LoVo (cell line): Measurements from ENCODE around the gene TGFA.
A peak's percentile ranks its signal among the peaks of the same experiment; 100 is the strongest.

Source experiments
- DNase-seq: peaks from one replicate; pipeline ENCODE4 v3.0.0-alpha.2; 2016; ENCODE audit warnings: low spot score

TGFA gene

GRCh38 chr2:70553584-70554337 lies at the start of gene TGFA:
TGFA (minus strand) TSS chr2:70553826; CDS start chr2:70553767, 59 bp downstream.
- peak; percentile 90 for DNase-seq

- DNase-seq = no peak
Measured at GRCh38 chr2:70603066-70603465, 49.4 kb upstream of the TGFA start.

GRCh38 chr2:70598197-70598596 lies 44.6 kb upstream of the TGFA start:
- no peak for DNase-seq

DNA sequence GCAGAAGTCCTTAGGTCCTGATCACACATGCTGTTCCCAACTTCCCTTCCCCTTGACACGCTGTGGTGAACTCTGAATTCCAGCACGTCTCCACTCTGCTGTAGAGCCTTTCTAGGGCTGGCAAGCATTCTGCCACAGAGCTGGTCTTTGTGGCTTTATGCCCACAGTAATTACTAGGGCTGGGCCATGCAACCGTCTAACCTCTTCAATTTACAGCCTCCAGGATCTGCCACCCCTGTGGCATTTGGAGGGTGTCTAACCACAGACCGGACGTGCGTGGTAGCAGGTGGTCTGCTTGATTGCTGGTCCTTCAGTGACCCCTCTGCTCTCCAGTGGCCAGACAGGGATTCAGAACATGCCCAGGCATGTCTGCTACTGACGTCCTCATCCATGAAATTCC lies 43.1 kb upstream of the TGFA start:
- peak; percentile 43 for DNase-seq

GRCh38 chr2:70596293-70596692 lies 42.7 kb upstream of the TGFA start:
- DNase-seq = peak; percentile 38

DNA sequence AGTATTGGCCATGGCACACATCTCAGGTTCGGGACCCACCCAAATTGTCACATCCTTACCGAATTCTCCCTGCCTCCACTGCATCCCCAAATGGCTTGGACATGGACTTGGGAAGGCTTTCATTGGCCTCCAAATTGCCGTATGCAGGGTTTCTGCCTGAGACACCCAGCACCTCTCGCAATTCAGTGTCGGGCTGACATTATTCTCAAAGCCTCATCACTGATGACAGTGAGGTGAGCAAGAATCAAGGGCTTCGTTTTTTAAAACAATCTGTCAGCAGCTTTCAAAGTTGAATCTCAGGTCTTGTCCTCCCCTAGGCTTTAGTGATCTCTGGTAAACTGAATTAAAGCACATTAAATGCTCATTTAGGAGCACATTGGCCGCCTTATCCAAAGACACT lies 29.5 kb upstream of the TGFA start:
- no peak for DNase-seq

DNA sequence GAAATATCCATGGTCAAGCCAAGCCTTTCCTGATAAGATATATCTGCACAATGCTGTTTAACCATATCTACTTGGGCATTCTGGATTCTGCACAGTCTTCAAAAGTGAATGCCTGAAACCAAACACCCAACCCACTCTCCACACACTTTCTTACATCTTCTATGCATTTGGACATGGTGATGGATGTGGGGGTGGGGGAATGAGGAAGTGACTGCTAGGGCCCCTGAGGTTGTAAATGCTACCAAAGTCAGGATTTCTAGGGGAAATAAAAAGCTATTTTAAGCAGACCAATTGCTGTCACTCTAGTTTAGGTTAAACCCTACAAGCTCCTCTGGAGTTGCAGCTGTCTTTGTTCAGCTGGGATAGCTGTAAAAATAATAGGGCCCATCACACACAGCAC lies 26.7 kb upstream of the TGFA start:
- no peak for DNase-seq

GRCh38 chr2:70574618-70575017 lies 21.0 kb upstream of the TGFA start:
- no peak for DNase-seq

DNA sequence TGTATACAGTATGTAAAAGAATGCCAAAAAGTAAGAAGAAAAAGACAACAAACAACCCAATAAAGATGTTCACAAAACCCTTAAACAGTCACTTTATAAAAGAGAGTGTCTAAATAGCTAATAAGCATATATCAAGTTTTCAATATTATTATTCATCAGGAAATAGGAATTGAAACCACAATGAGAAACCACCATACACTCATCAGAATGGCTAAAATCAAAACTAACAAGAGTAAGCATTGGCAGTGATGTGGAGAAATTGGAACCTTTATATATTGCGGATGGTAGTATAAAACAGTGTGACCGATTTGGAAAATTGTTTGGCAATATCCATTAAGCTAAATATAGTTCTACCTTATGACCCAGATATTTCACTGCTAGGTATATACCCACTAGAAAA lies 20.5 kb upstream of the TGFA start:
- DNase-seq = no peak

DNA sequence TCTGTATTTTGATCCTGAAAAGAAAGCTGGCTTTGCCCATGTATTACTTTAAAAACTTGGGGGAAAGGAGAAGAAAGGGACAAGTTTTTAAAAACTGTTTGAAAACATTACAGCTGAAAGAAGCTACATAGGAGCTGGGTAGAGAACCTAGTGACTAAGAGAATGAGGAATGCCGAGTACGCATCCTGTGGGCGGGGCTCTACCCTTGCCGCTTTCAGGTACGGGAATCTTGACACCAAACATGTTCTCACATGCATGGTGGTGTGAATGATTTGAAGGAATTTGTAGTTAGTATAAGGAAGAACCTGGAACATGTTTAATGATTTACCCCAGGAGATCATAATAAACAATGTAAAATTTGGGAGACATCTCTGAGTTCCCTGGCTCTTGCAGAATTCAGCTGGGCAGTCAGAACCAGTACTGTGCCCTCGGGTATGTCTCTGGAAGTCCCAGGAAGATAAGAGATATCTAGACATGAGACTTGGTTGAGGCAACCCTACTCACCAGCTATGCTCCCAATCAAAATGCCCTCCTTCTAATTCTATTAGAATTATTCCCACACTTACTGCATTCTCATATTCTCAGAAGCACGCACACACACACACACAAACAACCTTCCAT lies 16.5 kb upstream of the TGFA start:
- DNase-seq = peak; percentile 67

DNA sequence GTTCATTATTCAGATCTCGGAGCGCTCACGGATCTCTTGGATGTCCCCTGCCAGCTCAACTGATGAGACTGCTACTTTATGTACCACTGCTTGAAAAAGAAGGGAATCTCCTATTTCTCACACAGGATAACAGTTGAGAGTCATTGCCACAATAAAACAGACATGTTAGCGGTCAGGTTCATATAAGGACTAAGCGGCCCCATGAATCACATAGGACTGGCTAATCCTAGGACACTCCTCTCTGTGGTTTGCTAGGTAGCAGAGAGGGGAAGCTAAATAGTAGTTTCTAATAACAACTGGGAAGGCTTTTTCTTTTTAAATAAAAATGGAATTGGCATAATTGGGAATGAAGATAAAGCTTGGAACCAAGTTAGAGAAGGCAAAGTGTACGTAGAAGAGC lies 15.9 kb upstream of the TGFA start:
- peak; percentile 6 for DNase-seq

DNA sequence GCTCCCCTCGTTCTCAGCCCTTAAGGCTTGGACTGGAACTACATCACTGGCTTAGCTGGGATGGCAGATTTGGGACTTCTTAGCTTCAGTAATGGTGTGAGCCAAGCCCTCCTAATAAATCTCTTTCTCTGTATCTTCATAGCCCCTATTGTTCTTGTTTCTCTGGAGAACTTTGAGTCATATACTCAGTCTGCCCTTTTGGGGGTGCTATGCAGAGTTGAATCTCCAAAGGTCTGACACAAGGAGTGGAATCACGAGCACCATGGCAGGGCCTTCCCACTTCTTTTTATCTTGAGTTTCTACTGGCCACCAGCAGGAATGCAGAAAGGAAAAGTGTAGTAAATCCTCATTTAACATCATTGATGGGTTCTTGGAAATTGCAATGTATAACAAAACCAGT lies 13.3 kb upstream of the TGFA start:
- DNase-seq = no peak

- no peak for DNase-seq
Measured at GRCh38 chr2:70566464-70566863, 12.8 kb upstream of the TGFA start.

DNA sequence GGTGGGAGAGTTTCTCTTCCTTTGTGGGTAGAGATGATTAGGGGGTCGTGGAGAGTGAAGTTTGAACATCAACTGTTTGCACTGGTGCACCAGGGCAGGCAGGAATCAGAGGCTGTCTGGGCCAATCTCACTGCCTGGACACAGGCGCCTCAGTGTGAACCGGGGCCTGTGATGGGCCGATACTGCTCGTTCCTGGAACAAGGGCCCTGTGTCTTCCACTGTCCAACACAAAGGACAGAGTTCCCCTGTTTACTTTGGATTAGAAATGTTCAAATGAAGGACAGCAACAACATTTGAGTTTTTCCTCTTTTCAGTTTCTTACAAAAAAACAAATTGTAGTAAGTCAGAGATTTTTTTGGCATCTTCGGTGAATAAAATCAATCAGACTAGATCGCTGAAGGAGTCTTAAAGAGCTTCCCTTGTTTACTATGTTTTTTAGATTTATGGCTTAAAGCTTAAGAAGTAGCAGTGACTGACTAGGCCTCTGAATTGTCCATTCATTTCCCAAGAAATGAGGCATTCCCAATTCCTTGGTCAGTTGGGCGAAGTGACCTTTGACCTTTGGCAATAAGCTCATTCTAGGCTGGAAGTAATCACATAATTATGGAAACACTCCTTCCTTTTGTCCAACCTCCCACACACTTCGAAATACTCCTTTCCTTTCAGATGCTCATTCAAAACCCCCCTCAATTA lies 11.6 kb upstream of the TGFA start:
- DNase-seq = no peak

DNA sequence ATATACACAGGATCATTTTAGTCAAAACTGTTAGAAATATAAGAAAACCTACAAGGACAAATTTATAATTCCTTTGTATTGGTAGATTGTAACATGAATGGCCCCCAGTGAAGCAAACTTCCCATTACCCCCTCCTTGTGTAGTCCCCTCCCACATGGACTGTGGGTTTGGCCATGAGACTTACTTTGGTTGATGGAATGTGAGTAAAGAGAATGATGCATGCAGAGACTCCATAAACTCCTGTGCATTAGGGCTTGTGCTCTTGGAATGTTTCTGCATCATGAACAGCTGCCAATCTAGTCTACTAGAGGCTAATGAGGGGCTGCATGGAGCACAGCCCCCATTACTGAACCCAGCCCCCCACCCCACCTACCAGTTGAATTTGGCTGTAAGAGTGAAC lies 8.3 kb upstream of the TGFA start:
- DNase-seq = no peak

- no peak for DNase-seq
Measured at GRCh38 chr2:70560442-70560841, 6.8 kb upstream of the TGFA start.

DNA sequence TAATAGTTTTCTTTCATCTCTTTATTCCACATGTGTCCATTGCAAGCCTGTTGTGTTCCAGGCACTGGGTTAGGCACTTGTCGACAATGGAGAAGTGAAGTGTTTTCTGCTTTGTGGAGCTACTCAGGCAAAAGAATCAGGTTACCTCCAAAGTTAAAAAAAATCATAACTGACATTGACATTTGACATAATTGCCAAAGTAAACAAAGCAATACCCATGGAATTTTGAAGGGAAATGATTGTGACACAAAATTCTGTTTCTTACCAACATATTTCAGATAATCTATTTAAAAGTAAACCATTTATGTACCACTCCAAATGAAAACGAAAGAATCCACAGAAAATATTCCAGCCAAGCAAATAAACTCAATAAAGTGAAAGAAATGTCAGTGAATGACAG lies 6.4 kb upstream of the TGFA start:
- DNase-seq = no peak

DNA sequence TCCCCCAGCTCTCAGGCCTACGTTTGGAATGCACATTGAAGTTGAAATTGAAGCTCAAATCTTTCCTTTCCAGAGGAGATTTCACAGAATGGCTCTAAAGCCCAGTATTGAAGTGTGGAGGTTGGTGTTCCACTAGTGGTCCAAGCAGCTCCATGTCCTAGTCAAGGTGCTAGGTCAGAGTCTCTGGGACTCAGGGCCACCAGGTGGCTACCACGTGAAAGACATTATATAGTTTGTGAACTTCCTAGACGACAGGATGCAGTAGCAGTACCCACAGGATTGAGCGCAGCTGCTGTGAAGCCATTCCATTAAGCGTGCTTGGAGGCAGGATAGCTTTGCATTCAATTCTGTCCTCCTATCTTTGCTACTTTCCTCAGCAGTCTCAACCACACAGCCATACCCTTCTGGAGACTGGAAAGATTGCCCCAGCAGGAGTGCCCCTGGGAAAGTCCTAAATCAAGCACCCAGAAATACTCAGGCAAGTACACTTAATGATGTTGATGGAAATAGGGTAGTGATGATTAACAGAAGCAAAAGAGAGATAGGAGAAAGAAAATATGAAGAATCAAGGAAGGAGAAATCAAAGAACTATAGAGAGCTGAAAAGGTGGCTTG lies 4.7 kb upstream of the TGFA start:
- no peak for DNase-seq

DNA sequence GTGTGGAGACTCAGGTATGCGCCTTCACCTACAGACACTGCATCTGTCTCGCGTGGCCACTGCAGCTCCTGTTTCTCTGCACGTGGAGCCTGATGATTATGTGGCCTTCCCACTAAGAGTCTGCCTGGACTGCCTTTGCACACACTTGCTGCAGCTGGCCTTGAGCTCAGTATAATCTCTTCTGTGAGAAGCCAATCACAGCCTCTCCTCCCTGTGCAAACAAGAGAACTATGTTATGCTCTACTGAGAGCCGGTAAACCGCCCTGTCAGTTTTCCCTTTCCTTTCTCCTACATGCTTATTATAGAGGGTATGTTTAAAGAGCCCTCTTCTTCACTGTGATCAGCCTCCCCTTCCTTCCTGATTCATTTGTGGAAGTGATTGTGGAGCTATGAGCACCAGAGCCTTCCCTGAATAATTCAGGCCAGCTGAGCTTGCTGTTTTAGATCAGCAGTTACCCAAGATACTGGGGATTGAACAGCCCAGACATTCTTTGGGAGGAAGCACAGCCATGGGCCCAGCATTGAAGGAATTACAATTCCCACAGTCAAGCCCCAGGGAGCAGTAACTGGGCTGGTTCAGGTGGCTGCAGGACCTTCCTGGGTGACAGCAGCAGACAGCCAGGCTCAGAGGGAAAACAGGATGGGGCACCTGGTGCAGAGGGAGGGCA lies 3.7 kb upstream of the TGFA start:
- DNase-seq = no peak

DNA sequence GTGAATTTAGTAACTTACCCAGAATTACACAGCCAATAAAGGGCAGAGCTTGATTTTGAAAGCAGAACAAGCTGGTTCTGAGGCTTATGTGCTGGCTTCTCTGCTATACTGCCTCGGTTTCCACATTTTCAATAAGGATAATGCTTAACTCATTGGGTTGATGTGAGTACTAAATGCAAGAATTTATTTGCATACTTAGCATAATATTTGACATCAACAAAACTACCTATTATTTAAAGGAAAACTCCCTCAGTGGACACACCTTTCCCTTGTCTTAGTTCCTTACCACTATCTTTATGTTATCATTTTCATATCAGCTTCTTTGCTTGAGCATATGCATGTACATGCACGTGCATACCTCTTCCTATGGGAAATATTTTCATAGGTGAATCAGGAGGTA lies 3.0 kb upstream of the TGFA start:
- DNase-seq = no peak

DNA sequence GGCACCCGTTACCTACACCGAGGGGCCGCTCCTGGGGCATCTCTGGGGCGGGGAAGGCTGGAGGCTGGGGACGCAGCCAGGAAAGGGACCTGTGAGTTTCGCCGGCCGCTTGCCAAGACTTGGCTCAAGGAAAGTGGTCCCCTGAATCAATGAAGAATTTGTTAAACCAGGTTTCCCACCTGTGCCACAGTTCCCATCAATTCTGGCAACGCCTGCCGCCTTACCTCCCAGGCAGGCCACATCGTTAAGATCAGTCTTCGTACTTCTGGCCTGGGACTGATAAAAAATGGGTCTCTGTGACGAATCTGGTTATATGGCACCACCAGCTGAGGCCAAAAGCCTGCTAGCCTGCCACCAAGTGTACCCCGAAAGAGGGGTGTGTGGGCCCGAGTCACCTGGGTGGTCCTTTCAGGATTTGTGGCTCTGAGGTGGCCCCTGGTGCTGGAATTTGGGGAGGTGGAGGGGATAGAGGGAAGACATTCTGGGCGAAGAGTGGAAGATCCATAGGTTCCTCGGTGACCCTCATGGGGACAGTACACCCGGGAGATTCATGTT lies 789 bp upstream of the TGFA start:
- no peak for DNase-seq

DNA sequence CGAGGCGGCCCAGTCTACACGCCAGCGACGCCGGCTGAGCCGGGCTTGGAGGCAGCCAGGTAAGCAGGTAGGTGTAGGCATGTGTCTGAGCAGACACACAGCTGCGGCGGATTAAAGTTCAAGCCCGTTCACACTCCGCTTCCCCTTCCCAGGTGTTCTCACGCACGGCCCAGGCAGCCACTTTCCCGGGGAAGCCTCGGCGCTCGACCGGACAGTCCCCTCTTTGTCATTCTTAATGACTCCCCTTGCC lies 367 bp downstream of the TGFA start:
- DNase-seq = peak; percentile 54
